GF-D8 (cell line): ENCODE data around the gene NUDT14.

Experiments used
- DNase-seq: peaks from one replicate; lab custom pipeline; 2025; lab: John Stamatoyannopoulos, UW

Gene NUDT14

DNA sequence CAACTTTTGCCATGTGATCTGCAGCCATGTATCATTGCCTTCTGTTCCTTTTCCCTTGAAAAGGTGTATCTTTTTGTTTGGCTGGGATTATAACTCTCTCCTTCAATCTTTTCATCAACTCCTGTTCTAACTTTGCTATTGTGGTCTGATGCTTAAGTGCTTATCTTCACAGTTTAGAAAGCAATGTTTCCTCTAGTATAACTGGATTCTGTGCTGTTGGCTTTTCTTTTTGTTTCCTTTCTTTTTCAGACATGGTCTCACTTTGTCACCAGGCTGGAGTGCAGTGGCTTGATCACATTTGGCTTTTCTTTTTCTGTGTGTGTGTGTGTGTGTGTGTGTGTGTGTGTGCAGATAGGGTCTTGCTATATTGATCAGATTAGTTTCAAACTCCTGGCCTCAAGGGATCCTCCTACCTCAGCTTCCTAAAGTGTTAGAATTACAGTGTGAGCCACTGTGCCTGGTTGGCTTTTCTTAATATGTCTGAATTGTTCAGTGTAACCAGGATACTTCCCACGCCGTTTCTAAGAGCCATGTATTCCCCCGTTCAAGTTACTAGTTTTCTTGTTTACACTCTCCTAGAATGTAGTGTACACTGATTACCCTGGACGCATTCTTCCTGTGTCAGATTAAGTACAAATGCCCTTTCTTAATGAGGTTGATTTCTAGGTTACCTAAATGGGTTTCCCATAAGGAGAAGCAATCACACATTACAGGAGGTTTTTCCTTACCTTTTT is 48.0 kb downstream of the NUDT14 start:
- no peak for DNase-seq

DNA sequence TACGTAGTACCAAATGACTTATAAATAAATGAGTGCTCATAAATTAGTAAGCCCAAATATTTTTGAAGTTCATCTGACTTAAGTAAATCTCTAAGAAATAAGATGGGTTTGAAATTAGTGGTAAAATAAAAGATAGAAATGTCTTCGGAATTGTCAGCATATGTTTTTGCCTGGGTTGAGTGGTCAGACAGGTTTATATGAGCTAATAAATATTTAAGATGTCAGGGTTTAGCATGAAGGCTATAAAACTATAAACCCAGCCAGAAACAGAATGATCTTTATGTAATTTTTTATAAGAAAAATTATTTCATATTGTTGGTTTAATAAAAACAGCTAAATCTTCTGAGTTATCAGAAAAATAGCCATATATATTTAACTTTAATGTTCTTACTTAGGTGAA is 49.9 kb downstream of the NUDT14 start:
- no peak for DNase-seq

- DNase-seq, result no peak
Observed at GRCh38 chr14:105128059-105128458, 53.1 kb downstream of the NUDT14 start.

DNA sequence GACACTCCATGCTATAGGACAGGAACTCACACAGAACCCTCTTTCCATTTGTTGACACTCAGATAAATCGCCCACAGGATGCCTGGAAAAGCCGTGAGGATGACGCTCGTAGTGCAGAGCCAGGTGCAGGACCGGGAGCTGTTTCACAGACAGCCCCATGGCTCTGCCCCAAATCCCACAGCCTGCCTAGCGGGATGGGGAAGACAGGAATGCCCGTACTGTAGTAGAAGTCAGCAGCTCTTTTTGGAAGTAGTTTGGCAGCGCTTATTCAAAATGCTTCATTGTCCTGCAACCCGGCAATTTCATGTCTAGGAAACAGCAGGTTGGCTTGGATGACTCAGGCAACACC is 54.2 kb downstream of the NUDT14 start:
- DNase-seq, result no peak

DNA sequence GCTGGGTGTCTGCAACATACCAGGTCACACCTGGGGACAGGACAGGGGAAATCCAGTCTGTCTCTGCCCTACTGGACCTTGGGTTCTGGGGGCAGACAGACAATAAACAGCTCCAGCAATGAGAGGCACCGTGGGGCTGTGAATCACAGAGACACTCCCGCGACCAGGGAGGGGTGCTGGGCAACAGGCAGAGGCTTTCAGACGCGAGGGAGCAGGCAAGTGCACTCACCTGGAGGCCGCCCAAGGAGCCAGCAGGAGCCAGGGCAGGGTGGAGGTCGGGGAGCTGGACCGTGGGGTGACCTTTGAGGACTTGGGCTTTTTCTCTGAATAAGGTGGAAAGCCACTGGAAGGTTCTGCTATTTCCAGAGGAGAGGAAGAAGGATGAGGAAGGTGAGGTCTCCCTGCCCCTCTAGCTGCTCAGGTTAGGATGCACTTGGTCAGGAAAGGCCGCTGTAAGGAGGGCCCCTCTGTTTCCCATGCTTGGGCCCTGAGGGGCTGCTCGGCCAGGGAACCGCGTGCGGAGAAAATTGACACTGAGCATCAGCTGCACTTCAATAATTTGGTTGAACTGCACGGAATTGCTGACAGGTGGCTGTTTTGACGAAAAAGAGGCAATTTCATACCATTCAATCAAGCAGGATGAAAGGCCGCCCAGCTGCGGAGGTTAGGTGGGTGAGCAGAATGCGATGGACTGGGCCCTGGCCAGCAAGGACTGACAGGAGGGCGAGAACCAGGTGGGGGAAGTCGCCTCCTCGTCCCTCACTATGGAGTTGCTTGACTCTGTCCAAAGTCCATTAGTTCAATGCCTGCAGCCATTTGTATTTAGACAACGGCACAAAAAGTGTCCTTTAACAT is 54.8 kb downstream of the NUDT14 start:
- no peak for DNase-seq

GRCh38 chr14:105124823-105125222 is 56.3 kb downstream of the NUDT14 start:
- DNase-seq, result no peak

DNA sequence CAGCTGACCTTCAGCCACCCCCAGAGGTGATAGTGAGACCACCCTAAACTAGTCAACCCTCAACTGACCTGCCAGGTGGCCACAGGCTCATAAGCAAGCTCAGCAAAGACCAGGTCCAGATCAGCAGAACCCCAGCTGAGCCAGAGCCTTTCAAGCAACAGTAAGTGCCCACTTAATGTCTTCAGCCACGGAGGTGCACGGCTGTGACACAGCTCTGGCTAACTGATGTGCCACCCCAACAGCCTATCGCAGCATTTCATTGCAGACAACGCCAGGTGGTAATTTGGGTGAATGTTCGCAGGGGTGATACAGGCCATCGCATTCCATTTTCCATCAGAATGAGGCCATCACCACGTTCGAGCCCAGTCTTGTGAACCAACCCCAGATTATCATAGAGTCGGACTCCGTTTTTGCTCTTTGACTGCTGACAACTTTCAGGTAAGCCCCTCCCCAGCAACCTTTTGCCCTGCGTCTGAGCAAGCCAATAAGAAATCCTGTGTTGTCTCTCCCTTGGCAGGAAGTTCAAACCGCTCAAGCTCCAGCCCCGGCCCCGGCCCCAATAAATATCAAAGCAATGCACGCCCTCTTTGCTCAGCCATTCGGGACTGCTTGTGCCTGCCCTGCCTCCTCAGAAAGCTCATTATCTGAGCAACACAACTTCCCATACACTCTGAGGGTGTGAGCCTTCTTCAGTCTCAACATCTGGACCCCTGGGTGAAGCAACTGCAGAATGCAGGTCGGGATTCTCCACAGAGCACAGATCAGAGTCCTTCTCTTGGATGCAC is 56.9 kb downstream of the NUDT14 start:
- no peak for DNase-seq

GRCh38 chr14:105123064-105123665 is 57.9 kb downstream of the NUDT14 start:
- DNase-seq, result no peak
